Measurements from ENCODE around the gene ADH7.
A peak's percentile ranks its signal among the peaks of the same experiment; 100 is the strongest.

The ADH7 gene

DNA sequence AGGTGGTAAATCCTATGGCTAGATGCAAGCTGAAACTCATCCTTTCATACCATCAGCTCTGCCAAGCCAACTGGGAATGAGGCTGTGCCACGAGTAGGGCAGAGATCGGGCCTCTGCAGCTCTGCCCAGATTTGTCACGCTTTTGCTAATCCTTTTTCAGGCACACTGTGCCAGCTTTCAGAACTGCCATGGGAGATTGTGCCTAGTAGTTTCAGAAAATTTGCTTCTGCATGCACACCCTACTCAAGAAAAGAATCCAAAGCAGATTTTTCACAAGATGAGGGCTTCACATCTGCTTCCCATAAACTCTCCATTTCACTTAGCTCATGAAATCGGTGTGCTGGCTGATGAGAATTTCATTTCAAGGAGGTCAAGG, 3.3 kb upstream of the ADH7 start:
- 86% methylated on average over 3 of the region's 4 CpGs for WGBS

DNA sequence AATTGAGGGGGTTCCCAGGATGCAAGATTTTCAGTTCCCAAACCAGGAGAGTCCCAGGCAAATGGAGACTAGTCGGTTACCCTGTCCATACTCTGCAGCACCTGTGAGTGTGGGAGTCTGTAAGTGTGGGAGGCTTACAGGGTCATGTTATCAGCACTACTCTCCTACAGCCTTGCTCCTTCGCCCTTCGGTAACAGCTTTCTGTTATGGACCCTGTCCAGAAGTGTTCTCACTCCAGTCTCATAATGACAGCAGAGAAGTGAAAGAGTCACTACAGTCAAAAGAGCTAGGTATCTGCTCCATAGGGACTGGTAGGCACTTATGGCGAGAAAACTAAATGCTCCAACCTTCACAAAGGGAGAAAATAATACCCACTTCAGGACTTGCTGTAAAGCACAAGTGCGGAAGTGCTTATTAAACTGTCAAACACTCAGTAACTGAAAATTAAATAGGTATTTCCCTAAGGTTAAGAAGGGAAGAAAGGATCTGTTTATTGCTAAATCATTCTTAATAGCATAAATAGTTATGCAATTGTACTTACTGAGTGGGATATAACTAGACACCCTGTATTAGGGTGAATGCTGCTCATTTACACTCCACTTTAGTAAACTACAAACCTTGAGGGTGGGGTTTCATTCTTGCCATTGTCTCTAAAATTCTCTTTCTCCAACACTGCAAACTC, 2.7 kb upstream of the ADH7 start:
- peak overlapping the region in 1 of 2 experiments; percentile 25 for H3K4me3 ChIP-seq (ENCODE audit: insufficient read depth in 1 of 2, low read depth in 1 of 2, low read length in 2 of 2)
- H3K9me3 ChIP-seq (ENCODE audit: control insufficient read depth, low read length) = no peaks in the 10 kb centered on the region
- no peaks in the 10 kb centered on the region for H3K36me3 ChIP-seq (ENCODE audit: control insufficient read depth in 1 of 2, insufficient read depth in 2 of 2, low read depth in 1 of 2, low read length in 2 of 2)
- no peak overlapping the region for H3K27ac ChIP-seq (ENCODE audit: low read length, poor library complexity, severe bottlenecking)
- H2BK120ac ChIP-seq (ENCODE audit: low read depth, low read length) = no peak overlapping the region
- no peak overlapping the region for H2AK5ac ChIP-seq (ENCODE audit: low read length, severe bottlenecking)
- H3K4me1 ChIP-seq (ENCODE audit: control insufficient read depth, insufficient read depth, low read depth, low read length) = no peaks in the 10 kb centered on the region
- H3K27me3 ChIP-seq (ENCODE audit: control insufficient read depth in 1 of 2, insufficient read depth in 1 of 2, low read length in 2 of 2) = no peaks in the 10 kb centered on the region
- DNase-seq = no peak
- no peak overlapping the region for H3K23ac ChIP-seq (ENCODE audit: low read length in 2 of 2)
- H3K4me2 ChIP-seq (ENCODE audit: low read length, poor library complexity, severe bottlenecking) = no peak overlapping the region
- H2BK15ac ChIP-seq (ENCODE audit: low read depth, poor library complexity, severe bottlenecking) = no peak overlapping the region
- H2BK12ac ChIP-seq (ENCODE audit: low read length in 2 of 2) = no peak overlapping the region
- H3K14ac ChIP-seq (ENCODE audit: low read length in 2 of 2) = no peak overlapping the region
- no peak overlapping the region for H2AFZ ChIP-seq (ENCODE audit: low read depth, low read length)
- H4K8ac ChIP-seq (ENCODE audit: low read length) = no peak overlapping the region
- no peak overlapping the region for H3K18ac ChIP-seq (ENCODE audit: low read depth in 1 of 2, low read length in 2 of 2)
- no peak overlapping the region for H4K91ac ChIP-seq (ENCODE audit: low read length)
- no peak overlapping the region for H2BK5ac ChIP-seq (ENCODE audit: low read depth, low read length, poor library complexity, severe bottlenecking)
- no peak overlapping the region for H3K4ac ChIP-seq (ENCODE audit: low read depth in 1 of 2, low read length in 2 of 2)
- H3K9ac ChIP-seq (ENCODE audit: low read length) = no peak overlapping the region
- 73% methylated on average over 4 of the region's 5 CpGs for WGBS
- H3K79me1 ChIP-seq (replicated peaks; ENCODE audit: low read length, poor library complexity, severe bottlenecking) = no peaks in the 10 kb centered on the region

More for the DNA sequence above, 3.3 kb upstream of the ADH7 start:
- H3K9me3 ChIP-seq (ENCODE audit: control insufficient read depth, low read length) = no peaks in the 10 kb centered on the region
- H3K4me2 ChIP-seq (ENCODE audit: low read length, poor library complexity, severe bottlenecking) = no peak overlapping the region
- H3K27ac ChIP-seq (ENCODE audit: low read length, poor library complexity, severe bottlenecking) = no peak overlapping the region
- no peak overlapping the region for H3K18ac ChIP-seq (ENCODE audit: low read depth in 1 of 2, low read length in 2 of 2)
- no peaks in the 10 kb centered on the region for H3K27me3 ChIP-seq (ENCODE audit: control insufficient read depth in 1 of 2, insufficient read depth in 1 of 2, low read length in 2 of 2)
- H3K4me1 ChIP-seq (ENCODE audit: control insufficient read depth, insufficient read depth, low read depth, low read length) = no peaks in the 10 kb centered on the region
- no peak overlapping the region for H2BK120ac ChIP-seq (ENCODE audit: low read depth, low read length)
- H4K91ac ChIP-seq (ENCODE audit: low read length) = no peak overlapping the region
- no peak overlapping the region for H2BK12ac ChIP-seq (ENCODE audit: low read length in 2 of 2)
- DNase-seq = no peak
- H2AFZ ChIP-seq (ENCODE audit: low read depth, low read length) = no peak overlapping the region
- no peak overlapping the region for H4K8ac ChIP-seq (ENCODE audit: low read length)
- H3K14ac ChIP-seq (ENCODE audit: low read length in 2 of 2) = no peak overlapping the region
- H2BK15ac ChIP-seq (ENCODE audit: low read depth, poor library complexity, severe bottlenecking) = no peak overlapping the region
- H3K9ac ChIP-seq (ENCODE audit: low read length) = no peak overlapping the region
- no peak overlapping the region for H2AK5ac ChIP-seq (ENCODE audit: low read length, severe bottlenecking)
- H3K4me3 ChIP-seq (ENCODE audit: insufficient read depth in 1 of 2, low read depth in 1 of 2, low read length in 2 of 2) = peak overlapping the region in 1 of 2 experiments; percentile 25
- no peak overlapping the region for H3K23ac ChIP-seq (ENCODE audit: low read length in 2 of 2)
- no peaks in the 10 kb centered on the region for H3K36me3 ChIP-seq (ENCODE audit: control insufficient read depth in 1 of 2, insufficient read depth in 2 of 2, low read depth in 1 of 2, low read length in 2 of 2)
- H3K4ac ChIP-seq (ENCODE audit: low read depth in 1 of 2, low read length in 2 of 2) = no peak overlapping the region
- H3K79me1 ChIP-seq (replicated peaks; ENCODE audit: low read length, poor library complexity, severe bottlenecking) = no peaks in the 10 kb centered on the region
- no peak overlapping the region for H2BK5ac ChIP-seq (ENCODE audit: low read depth, low read length, poor library complexity, severe bottlenecking)

DNA sequence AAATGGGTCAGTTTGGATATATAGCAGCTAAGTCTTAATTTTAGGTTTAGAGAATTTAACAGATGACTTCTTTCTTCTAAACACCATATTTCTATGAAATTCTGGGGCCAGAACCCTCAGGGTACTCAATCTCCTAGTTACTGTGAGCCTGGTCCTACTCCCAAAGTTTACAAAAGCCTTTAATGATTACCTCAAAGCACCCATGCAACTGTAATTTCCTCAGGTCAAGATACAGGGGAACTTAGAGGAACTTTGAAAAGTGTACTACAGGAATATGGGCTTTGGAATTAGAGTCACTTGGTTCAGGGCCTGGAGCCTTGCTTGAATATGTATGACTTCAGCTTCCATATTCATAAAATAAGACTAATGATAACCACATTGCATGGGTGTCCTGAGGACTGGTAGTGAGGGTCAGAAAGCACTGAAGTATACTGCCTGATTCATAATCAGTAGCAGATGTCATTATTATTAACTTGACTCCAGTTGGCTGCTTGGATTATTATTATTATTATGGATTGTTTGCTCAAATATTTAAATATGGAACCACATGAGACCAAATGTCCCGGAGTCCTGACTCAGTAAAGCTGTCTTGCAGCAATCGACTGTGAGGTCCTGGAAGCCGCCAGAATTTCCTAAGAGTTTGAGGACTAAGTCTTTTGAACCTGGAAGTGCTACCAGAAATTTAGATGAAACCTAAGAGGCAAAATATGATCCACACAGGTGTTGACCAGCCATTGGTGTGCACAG, 2.0 kb upstream of the ADH7 start:
- no peak overlapping the region for H2BK12ac ChIP-seq (ENCODE audit: low read length in 2 of 2)
- H3K27me3 ChIP-seq (ENCODE audit: control insufficient read depth in 1 of 2, insufficient read depth in 1 of 2, low read length in 2 of 2) = no peaks in the 10 kb centered on the region
- H2BK5ac ChIP-seq (ENCODE audit: low read depth, low read length, poor library complexity, severe bottlenecking) = no peak overlapping the region
- no peak overlapping the region for H3K4ac ChIP-seq (ENCODE audit: low read depth in 1 of 2, low read length in 2 of 2)
- H3K14ac ChIP-seq (ENCODE audit: low read length in 2 of 2) = no peak overlapping the region
- no peak overlapping the region for H4K8ac ChIP-seq (ENCODE audit: low read length)
- H4K91ac ChIP-seq (ENCODE audit: low read length) = no peak overlapping the region
- no peaks in the 10 kb centered on the region for H3K4me1 ChIP-seq (ENCODE audit: control insufficient read depth, insufficient read depth, low read depth, low read length)
- no peak overlapping the region for H3K27ac ChIP-seq (ENCODE audit: low read length, poor library complexity, severe bottlenecking)
- no peak overlapping the region for H3K23ac ChIP-seq (ENCODE audit: low read length in 2 of 2)
- no peak overlapping the region for H3K18ac ChIP-seq (ENCODE audit: low read depth in 1 of 2, low read length in 2 of 2)
- H3K4me2 ChIP-seq (ENCODE audit: low read length, poor library complexity, severe bottlenecking) = no peak overlapping the region
- H2BK15ac ChIP-seq (ENCODE audit: low read depth, poor library complexity, severe bottlenecking) = no peak overlapping the region
- H3K79me1 ChIP-seq (replicated peaks; ENCODE audit: low read length, poor library complexity, severe bottlenecking) = no peaks in the 10 kb centered on the region
- peak overlapping the region in 1 of 2 experiments; percentile 25 for H3K4me3 ChIP-seq (ENCODE audit: insufficient read depth in 1 of 2, low read depth in 1 of 2, low read length in 2 of 2)
- no peak overlapping the region for H3K9ac ChIP-seq (ENCODE audit: low read length)
- no peaks in the 10 kb centered on the region for H3K9me3 ChIP-seq (ENCODE audit: control insufficient read depth, low read length)
- no peak overlapping the region for H2BK120ac ChIP-seq (ENCODE audit: low read depth, low read length)
- DNase-seq = no peak
- H3K36me3 ChIP-seq (ENCODE audit: control insufficient read depth in 1 of 2, insufficient read depth in 2 of 2, low read depth in 1 of 2, low read length in 2 of 2) = no peaks in the 10 kb centered on the region
- WGBS = 81% methylated on average over 3 of the region's 3 CpGs
- no peak overlapping the region for H2AFZ ChIP-seq (ENCODE audit: low read depth, low read length)
- H2AK5ac ChIP-seq (ENCODE audit: low read length, severe bottlenecking) = no peak overlapping the region

DNA sequence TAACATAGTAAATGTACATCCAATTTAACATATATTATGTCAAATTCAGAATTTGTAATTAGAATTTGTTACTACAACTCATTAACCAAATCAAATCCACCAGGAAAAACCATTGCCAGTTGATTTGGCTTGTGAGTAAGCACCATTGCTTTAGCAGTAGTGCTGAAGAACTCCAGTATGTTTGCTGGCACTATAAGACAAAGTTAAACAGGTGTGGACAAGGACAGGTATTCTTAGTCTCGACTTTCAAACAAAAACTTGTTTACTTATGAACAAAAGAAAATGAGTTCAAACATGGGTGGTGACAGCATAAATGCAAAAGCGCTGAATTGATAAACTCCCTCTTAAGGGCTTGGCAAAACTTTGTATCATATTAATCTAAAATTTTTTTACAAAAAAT, 1.3 kb upstream of the ADH7 start:
- H3K4me1 ChIP-seq (ENCODE audit: control insufficient read depth, insufficient read depth, low read depth, low read length) = no peaks in the 10 kb centered on the region
- no peak overlapping the region for H2AK5ac ChIP-seq (ENCODE audit: low read length, severe bottlenecking)
- H3K4me3 ChIP-seq (ENCODE audit: insufficient read depth in 1 of 2, low read depth in 1 of 2, low read length in 2 of 2) = no peak overlapping the region
- no peak for DNase-seq
- no peaks in the 10 kb centered on the region for H3K9me3 ChIP-seq (ENCODE audit: control insufficient read depth, low read length)
- WGBS = no CpG with 5 or more reads among the region's 2 CpGs
- H3K18ac ChIP-seq (ENCODE audit: low read depth in 1 of 2, low read length in 2 of 2) = no peak overlapping the region
- no peak overlapping the region for H2BK15ac ChIP-seq (ENCODE audit: low read depth, poor library complexity, severe bottlenecking)
- no peak overlapping the region for H3K23ac ChIP-seq (ENCODE audit: low read length in 2 of 2)
- H2BK5ac ChIP-seq (ENCODE audit: low read depth, low read length, poor library complexity, severe bottlenecking) = no peak overlapping the region
- H3K27me3 ChIP-seq (ENCODE audit: control insufficient read depth in 1 of 2, insufficient read depth in 1 of 2, low read length in 2 of 2) = no peaks in the 10 kb centered on the region
- no peak overlapping the region for H3K4me2 ChIP-seq (ENCODE audit: low read length, poor library complexity, severe bottlenecking)
- H2BK120ac ChIP-seq (ENCODE audit: low read depth, low read length) = no peak overlapping the region
- H4K91ac ChIP-seq (ENCODE audit: low read length) = no peak overlapping the region
- no peak overlapping the region for H3K14ac ChIP-seq (ENCODE audit: low read length in 2 of 2)
- no peak overlapping the region for H2AFZ ChIP-seq (ENCODE audit: low read depth, low read length)
- H3K79me1 ChIP-seq (replicated peaks; ENCODE audit: low read length, poor library complexity, severe bottlenecking) = no peaks in the 10 kb centered on the region
- H3K4ac ChIP-seq (ENCODE audit: low read depth in 1 of 2, low read length in 2 of 2) = no peak overlapping the region
- H3K36me3 ChIP-seq (ENCODE audit: control insufficient read depth in 1 of 2, insufficient read depth in 2 of 2, low read depth in 1 of 2, low read length in 2 of 2) = no peaks in the 10 kb centered on the region
- no peak overlapping the region for H3K27ac ChIP-seq (ENCODE audit: low read length, poor library complexity, severe bottlenecking)
- no peak overlapping the region for H3K9ac ChIP-seq (ENCODE audit: low read length)
- no peak overlapping the region for H4K8ac ChIP-seq (ENCODE audit: low read length)
- H2BK12ac ChIP-seq (ENCODE audit: low read length in 2 of 2) = no peak overlapping the region
